Measurements from ENCODE around the gene FPR3.

Gene FPR3

GRCh38 chr19:51807111-51807701 is 12.2 kb downstream of the FPR3 start:
- H3K4me3 ChIP-seq (ENCODE audit: control insufficient read depth, low read depth, low read length), result no peak overlapping the region
- TF ChIP-seq, protein P1, sequence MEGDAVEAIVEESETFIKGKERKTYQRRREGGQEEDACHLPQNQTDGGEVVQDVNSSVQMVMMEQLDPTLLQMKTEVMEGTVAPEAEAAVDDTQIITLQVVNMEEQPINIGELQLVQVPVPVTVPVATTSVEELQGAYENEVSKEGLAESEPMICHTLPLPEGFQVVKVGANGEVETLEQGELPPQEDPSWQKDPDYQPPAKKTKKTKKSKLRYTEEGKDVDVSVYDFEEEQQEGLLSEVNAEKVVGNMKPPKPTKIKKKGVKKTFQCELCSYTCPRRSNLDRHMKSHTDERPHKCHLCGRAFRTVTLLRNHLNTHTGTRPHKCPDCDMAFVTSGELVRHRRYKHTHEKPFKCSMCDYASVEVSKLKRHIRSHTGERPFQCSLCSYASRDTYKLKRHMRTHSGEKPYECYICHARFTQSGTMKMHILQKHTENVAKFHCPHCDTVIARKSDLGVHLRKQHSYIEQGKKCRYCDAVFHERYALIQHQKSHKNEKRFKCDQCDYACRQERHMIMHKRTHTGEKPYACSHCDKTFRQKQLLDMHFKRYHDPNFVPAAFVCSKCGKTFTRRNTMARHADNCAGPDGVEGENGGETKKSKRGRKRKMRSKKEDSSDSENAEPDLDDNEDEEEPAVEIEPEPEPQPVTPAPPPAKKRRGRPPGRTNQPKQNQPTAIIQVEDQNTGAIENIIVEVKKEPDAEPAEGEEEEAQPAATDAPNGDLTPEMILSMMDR (IDR thresholded peaks at IDR 0.05; ENCODE audit: control insufficient read depth, insufficient read depth, low read depth, low read length, missing control alignments), result no peak
- no peak for DNase-seq (ENCODE audit: low read depth)

- TF ChIP-seq, protein P1 (IDR thresholded peaks at IDR 0.05; ENCODE audit: control insufficient read depth, insufficient read depth, low read depth, low read length, missing control alignments), result no peak
- no peak for DNase-seq (ENCODE audit: low read depth)
- H3K4me3 ChIP-seq (ENCODE audit: control insufficient read depth, low read depth, low read length), result no peak overlapping the region
Measured at GRCh38 chr19:51807925-51808324, 13.0 kb downstream of the FPR3 start.

DNA sequence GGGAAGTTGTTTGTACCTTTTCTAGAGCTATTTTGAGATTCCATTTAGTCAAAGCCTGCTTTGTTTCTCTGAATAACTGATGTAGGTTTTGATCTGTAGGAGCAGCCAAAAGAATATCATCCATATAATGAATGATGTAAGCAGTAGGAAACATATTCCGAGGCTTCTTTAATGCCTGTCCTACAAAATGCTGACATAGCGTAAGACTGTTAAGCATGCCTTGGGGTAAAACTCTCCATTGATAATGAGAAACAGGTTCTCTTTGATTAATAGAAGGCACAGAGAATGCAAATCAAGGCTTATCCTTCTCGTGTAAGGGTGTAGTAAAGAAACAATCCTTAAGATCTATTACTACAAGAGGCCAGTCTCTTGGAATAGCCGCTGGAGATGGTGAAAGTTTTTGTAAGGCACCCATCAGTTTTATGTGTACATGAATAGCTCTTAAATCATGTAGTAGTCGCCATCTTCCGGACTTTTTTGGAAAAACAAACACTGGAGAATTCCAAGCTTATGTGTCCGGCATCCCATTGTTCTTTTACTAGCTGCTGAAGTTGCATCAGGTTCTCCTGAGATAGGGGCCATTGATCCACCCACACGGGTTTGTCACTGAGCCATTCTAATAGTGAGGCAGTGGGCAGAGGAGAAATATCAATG is 13.5 kb downstream of the FPR3 start:
- DNase-seq (ENCODE audit: low read depth), result peak; percentile 62
- TF ChIP-seq, protein P1 (IDR thresholded peaks at IDR 0.05; ENCODE audit: control insufficient read depth, insufficient read depth, low read depth, low read length, missing control alignments), result peak; percentile 42
- H3K4me3 ChIP-seq (ENCODE audit: control insufficient read depth, low read depth, low read length), result no peak overlapping the region

DNA sequence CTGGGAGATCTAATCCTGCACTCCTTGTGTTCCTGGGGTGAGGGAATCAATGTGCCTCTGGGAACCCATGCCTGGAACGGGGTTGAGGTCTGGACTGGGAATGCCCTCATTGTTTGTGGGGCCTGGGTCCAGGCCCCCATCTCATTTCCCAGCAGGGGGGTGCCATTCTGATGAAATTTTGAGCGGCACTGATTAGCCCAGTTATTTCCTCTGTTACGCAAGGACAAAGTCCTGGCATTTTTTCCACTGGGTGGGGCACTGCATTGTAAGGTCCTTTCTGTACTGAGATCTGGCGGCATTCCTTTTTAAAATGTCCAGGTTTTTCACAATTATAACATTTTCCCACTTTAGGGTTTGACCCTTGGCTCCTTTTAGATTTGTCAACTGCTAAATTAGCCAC is 14.8 kb downstream of the FPR3 start:
- H3K4me3 ChIP-seq (ENCODE audit: control insufficient read depth, low read depth, low read length), result no peak overlapping the region
- no peak for DNase-seq (ENCODE audit: low read depth)
- TF ChIP-seq, protein P1 (IDR thresholded peaks at IDR 0.05; ENCODE audit: control insufficient read depth, insufficient read depth, low read depth, low read length, missing control alignments), result no peak

DNA sequence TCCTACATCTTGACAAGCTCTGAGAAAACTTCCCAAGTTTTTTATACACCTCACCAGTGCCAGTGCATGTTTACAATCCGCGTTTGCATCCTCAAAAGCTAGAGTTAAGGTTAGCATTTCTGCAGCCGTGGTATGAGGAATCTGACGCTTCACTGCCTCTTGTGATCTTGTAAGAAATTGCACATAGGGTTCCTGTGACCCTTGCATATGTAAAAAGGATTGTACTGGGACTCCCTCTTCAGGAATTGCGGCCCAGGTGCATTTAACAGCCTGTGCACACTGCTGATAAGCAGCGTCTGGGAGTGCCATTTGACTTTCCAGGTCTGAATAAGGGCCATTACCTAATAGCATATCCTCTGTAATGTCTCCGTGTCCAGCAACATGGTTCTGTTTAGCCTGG is 15.3 kb downstream of the FPR3 start:
- TF ChIP-seq, protein P1 (IDR thresholded peaks at IDR 0.05; ENCODE audit: control insufficient read depth, insufficient read depth, low read depth, low read length, missing control alignments), result peak; percentile 36
- no peak for DNase-seq (ENCODE audit: low read depth)
- no peak overlapping the region for H3K4me3 ChIP-seq (ENCODE audit: control insufficient read depth, low read depth, low read length)

DNA sequence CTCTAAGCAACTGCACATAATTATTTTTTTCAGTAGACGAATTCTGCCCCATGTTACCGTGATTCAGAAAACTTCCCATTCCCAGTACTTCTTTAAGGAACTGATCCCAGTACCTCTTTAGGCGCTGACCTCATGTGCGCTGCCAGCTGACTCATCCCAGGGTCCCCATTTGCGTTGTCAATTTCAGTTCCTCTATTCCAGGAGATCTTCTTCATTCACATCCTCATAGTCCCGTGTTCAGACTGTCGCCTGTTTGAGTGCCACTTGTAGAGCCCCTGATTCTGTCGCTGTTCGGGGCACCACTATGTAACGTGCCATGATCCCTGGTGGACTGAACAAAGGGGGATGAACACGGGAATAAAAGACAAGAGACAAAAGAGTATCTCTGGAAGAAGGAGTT is 16.4 kb downstream of the FPR3 start:
- TF ChIP-seq, protein P1 (IDR thresholded peaks at IDR 0.05; ENCODE audit: control insufficient read depth, insufficient read depth, low read depth, low read length, missing control alignments), result no peak
- no peak overlapping the region for H3K4me3 ChIP-seq (ENCODE audit: control insufficient read depth, low read depth, low read length)
- DNase-seq (ENCODE audit: low read depth), result no peak

All from AG09309 (cell line).